ENCODE results near the gene TCF12.

TCF12 gene

DNA sequence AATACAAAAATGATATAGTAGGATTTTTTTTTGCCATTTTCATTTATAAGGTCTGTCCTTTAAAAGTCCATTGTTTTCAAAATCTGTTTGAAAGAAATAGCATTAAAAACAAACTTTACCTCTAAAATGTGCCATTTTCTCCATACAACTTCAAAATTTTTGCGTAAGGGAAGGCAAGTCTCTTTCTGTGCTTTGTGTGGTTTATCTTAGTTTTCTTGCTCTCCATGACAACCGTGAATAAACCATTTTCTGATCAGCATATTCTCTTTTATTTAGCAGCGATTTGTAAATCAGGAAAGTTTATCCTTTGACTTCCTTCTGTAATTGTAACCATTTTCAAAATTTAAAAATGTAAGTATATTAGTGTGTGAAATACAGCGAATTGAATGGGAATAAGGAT is 310.0 kb downstream of the TCF12 start:
- H3K9ac ChIP-seq (ENCODE audit: low read length): no peak overlapping the region
- peaks cover 13% of the 10 kb centered on the region for H3K4me1 ChIP-seq (ENCODE audit: control insufficient read depth, insufficient read depth, low read length)
- no peaks in the 10 kb centered on the region for H3K9me3 ChIP-seq (ENCODE audit: control insufficient read depth, low read length)
- no peaks in the 10 kb centered on the region for H3K27me3 ChIP-seq (ENCODE audit: control insufficient read depth, insufficient read depth, low read length)
- H3K36me3 ChIP-seq (ENCODE audit: control insufficient read depth, insufficient read depth, low read length): no peaks in the 10 kb centered on the region
- H3K4me3 ChIP-seq (ENCODE audit: low read length): no peak overlapping the region

DNA sequence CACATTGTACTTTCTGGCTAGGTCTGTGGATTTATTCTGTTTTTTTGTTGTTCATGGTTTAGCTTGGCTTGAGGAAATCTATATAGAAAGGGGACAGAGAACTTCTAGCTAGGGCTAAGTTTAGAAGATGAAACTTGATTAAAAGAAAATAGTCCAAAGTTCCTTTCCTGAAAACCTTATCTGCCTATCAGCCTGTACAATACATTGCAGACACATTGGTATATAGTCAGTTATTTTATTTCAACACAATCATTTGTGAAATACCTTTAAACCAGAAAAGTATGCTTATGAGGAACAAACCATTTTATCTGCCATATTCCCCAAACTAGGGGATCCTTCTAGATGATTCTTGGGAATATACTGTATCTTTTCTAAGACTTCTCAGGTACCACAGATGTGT is 310.6 kb downstream of the TCF12 start:
- H3K4me1 ChIP-seq (ENCODE audit: control insufficient read depth, insufficient read depth, low read length): peaks cover 13% of the 10 kb centered on the region
- H3K4me3 ChIP-seq (ENCODE audit: low read length): no peak overlapping the region
- no peaks in the 10 kb centered on the region for H3K27me3 ChIP-seq (ENCODE audit: control insufficient read depth, insufficient read depth, low read length)
- H3K36me3 ChIP-seq (ENCODE audit: control insufficient read depth, insufficient read depth, low read length): no peaks in the 10 kb centered on the region
- H3K9ac ChIP-seq (ENCODE audit: low read length): no peak overlapping the region
- no peaks in the 10 kb centered on the region for H3K9me3 ChIP-seq (ENCODE audit: control insufficient read depth, low read length)

DNA sequence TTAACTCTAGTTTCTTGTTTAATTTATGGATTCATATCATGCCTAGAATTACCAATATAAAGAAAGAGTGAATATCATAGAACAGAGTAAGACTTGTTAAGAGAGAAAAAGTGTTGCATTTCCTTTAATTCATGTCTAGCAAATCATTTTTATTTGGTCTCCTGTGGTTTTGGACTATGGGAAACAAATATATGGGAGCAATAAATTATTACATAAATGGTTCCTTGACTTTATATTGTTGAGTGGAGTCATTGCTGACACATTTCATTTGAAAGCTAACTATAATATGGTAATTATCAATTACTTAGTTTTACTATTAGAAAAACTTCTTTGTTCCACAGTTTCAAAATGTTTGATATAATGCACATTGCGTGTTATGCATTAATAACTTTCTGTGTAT is 313.1 kb downstream of the TCF12 start:
- no peak overlapping the region for H3K9ac ChIP-seq (ENCODE audit: low read length)
- H3K36me3 ChIP-seq (ENCODE audit: control insufficient read depth, insufficient read depth, low read length): no peaks in the 10 kb centered on the region
- peaks cover 13% of the 10 kb centered on the region for H3K4me1 ChIP-seq (ENCODE audit: control insufficient read depth, insufficient read depth, low read length)
- H3K4me3 ChIP-seq (ENCODE audit: low read length): no peak overlapping the region
- no peaks in the 10 kb centered on the region for H3K27me3 ChIP-seq (ENCODE audit: control insufficient read depth, insufficient read depth, low read length)
- H3K9me3 ChIP-seq (ENCODE audit: control insufficient read depth, low read length): no peaks in the 10 kb centered on the region

DNA sequence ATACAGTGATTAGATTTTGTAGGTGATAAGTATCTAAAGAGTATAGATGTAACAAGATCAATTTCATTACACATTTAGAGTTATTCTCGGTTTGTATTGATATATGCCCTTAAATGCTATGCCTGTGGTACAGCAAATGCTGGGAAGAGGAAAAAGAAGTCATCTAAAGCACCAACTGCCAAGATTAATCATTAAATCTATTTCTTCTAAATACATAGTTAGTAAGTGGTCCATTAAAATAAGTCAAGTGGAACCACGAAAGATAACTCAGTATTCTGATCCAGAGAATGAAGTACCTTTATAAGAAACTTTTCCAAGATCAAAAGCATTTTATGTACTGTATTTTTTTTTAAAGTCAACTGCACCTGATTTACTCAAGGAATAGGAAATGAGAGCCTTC is 315.7 kb downstream of the TCF12 start:
- no peak overlapping the region for H3K4me3 ChIP-seq (ENCODE audit: low read length)
- peaks cover 10% of the 10 kb centered on the region for H3K4me1 ChIP-seq (ENCODE audit: control insufficient read depth, insufficient read depth, low read length)
- no peaks in the 10 kb centered on the region for H3K27me3 ChIP-seq (ENCODE audit: control insufficient read depth, insufficient read depth, low read length)
- H3K9ac ChIP-seq (ENCODE audit: low read length): no peak overlapping the region
- no peaks in the 10 kb centered on the region for H3K9me3 ChIP-seq (ENCODE audit: control insufficient read depth, low read length)
- H3K36me3 ChIP-seq (ENCODE audit: control insufficient read depth, insufficient read depth, low read length): no peaks in the 10 kb centered on the region

DNA sequence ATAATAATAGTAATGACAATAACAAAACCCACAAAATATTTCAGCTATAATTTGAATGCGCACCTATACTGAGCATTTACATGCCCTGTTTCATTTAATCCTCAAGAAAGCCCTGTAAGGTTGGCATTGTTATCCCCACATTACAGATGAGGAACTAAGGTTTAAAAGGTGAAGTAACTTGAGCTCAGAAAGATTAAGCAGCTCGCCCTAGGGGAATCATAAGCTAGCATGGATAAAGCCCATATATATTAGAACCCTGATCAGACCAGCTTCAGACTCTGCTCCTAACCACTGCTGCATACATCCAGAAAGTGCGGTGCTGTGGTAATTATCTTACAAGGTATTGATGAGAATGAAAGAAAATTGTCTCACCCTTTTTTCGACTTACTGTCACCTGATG is 316.7 kb downstream of the TCF12 start:
- Histone ChIP-seq H3K9ac (ENCODE audit: low read length) (no peak overlapping the region), H3K27me3 (ENCODE audit: control insufficient read depth, insufficient read depth, low read length) (no peaks in the 10 kb centered on the region), H3K9me3 (ENCODE audit: control insufficient read depth, low read length) (no peaks in the 10 kb centered on the region), H3K4me1 (ENCODE audit: control insufficient read depth, insufficient read depth, low read length) (peaks cover 8% of the 10 kb centered on the region), H3K4me3 (ENCODE audit: low read length) (no peak overlapping the region), H3K36me3 (ENCODE audit: control insufficient read depth, insufficient read depth, low read length) (no peaks in the 10 kb centered on the region)

DNA sequence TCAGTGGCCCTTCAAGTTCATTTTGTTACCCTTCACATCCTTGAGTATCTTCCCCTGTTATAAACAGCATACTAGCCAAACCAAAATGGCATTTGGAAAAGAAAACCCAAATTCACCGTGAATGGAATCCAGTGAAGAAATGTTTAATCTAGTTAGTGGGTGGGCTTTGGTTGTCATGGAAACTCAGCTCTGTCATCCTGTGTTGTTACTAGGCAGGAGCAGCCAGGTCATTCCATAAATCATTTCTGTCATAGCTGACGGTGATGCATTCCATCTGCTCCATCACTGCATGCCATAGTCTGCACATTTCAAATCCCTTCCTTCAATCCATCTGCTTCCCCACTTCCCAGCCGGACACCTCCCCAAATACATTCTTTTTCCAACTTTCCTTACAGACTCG is 317.4 kb downstream of the TCF12 start:
- Histone ChIP-seq H3K4me3 (ENCODE audit: low read length) (no peak overlapping the region), H3K4me1 (ENCODE audit: control insufficient read depth, insufficient read depth, low read length) (peaks cover 8% of the 10 kb centered on the region), H3K9ac (ENCODE audit: low read length) (no peak overlapping the region), H3K27me3 (ENCODE audit: control insufficient read depth, insufficient read depth, low read length) (no peaks in the 10 kb centered on the region), H3K9me3 (ENCODE audit: control insufficient read depth, low read length) (no peaks in the 10 kb centered on the region), H3K36me3 (ENCODE audit: control insufficient read depth, insufficient read depth, low read length) (no peaks in the 10 kb centered on the region)

DNA sequence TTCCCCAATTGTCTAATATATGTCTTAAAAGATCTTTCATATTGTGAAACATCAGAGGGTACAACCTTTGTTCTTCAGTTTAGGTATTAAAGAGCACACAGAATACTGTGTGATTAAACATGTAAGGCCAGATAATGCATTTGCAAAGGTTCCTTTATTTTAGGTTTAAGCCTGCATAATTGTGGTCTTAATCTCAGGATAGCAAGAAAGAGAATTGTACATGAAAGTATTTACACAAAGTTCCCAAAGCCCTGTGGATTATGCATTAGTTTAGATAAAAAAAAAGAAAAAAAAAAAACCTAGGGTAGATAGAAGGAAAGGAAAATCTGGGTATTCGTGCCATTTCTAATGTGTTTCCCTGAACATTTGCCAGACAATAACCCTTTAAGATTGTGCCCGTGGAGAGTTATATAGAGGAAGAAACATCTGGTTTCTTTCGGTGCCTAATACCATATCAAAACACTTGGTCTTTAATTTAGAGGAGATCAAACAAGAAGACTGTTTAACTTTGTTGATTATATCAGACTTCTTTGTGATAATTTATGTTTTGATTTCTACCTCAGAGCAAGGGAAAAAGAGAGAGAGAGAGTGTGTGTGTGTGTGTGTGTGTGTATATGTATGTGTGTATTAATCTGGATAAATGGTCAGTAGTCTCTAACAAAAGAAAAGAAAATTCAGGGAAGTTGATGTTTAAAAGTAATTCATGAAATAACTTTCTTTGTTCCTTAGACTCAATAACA is 318.3 kb downstream of the TCF12 start:
- Histone ChIP-seq H3K9ac (ENCODE audit: low read length) (no peak overlapping the region), H3K4me3 (ENCODE audit: low read length) (no peak overlapping the region), H3K36me3 (ENCODE audit: control insufficient read depth, insufficient read depth, low read length) (no peaks in the 10 kb centered on the region), H3K27me3 (ENCODE audit: control insufficient read depth, insufficient read depth, low read length) (no peaks in the 10 kb centered on the region), H3K9me3 (ENCODE audit: control insufficient read depth, low read length) (no peaks in the 10 kb centered on the region), H3K4me1 (ENCODE audit: control insufficient read depth, insufficient read depth, low read length) (peaks cover 8% of the 10 kb centered on the region)

DNA sequence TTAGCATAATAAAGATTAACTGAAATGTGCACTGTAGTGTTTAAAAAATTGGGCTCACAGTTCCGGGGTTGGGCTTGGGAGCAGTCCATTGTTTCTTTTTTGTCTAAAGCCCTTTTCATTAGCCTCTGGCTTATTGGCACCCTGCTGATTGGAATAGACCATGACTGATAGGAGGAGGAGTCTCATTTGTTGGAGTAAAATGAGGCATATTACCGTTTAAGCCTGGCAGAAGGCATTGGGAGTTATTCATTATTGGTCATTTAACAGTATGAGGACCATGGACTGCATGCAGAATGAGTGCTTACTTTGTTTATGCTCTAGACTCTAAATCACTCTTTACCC is 318.8 kb downstream of the TCF12 start:
- H3K4me1 ChIP-seq (ENCODE audit: control insufficient read depth, insufficient read depth, low read length): peaks cover 8% of the 10 kb centered on the region

DNA sequence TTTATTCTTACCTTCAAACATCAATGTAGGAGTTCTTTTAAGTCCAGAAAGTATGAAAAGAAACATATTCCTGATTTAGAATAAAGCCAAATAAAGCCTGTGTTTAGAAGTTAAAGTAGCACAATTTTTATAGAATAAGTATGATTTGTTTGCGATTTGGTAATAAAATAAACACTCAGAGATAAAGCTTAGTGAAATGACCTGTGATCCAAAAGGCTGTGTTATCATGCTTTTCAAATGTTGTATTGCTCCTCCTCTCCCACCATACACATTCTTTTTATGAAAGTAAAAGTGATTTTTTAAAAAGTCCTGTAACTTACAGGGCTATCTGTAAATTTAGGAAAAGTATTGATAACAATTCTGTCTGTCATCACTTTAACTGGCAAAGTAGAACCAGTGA is 319.2 kb downstream of the TCF12 start:
- Histone ChIP-seq H3K9me3 (ENCODE audit: control insufficient read depth, low read length) (no peaks in the 10 kb centered on the region), H3K4me1 (ENCODE audit: control insufficient read depth, insufficient read depth, low read length) (peaks cover 8% of the 10 kb centered on the region), H3K9ac (ENCODE audit: low read length) (no peak overlapping the region), H3K27me3 (ENCODE audit: control insufficient read depth, insufficient read depth, low read length) (no peaks in the 10 kb centered on the region), H3K4me3 (ENCODE audit: low read length) (no peak overlapping the region), H3K36me3 (ENCODE audit: control insufficient read depth, insufficient read depth, low read length) (no peaks in the 10 kb centered on the region)

More for the DNA sequence above, 318.8 kb downstream of the TCF12 start:
- H3K9ac ChIP-seq (ENCODE audit: low read length): no peak overlapping the region
- H3K9me3 ChIP-seq (ENCODE audit: control insufficient read depth, low read length): no peaks in the 10 kb centered on the region
- H3K36me3 ChIP-seq (ENCODE audit: control insufficient read depth, insufficient read depth, low read length): no peaks in the 10 kb centered on the region
- no peaks in the 10 kb centered on the region for H3K27me3 ChIP-seq (ENCODE audit: control insufficient read depth, insufficient read depth, low read length)
- H3K4me3 ChIP-seq (ENCODE audit: low read length): no peak overlapping the region

DNA sequence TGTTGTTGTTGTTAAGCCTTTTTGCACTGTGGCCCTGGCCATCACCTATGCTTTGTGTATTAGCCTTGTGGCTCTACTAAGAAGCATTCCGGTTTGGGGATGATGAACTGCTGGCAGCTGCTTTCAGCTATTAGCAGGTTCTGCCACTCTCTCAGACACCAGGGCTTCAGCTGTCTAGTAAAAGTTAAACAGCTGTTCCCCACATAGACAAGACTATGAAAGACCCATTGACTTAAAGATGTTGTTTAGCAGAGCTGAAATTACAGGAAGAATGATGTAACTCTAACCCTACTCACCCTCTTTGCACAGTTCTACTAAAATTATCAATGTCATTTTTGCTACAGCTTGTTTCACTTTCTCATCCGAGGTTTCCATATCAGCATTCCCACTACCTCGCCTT is 326.7 kb downstream of the TCF12 start:
- no peaks in the 10 kb centered on the region for H3K9me3 ChIP-seq (ENCODE audit: control insufficient read depth, low read length)
- no peak overlapping the region for H3K9ac ChIP-seq (ENCODE audit: low read length)
- no peaks in the 10 kb centered on the region for H3K27me3 ChIP-seq (ENCODE audit: control insufficient read depth, insufficient read depth, low read length)
- H3K36me3 ChIP-seq (ENCODE audit: control insufficient read depth, insufficient read depth, low read length): no peaks in the 10 kb centered on the region
- peaks cover 12% of the 10 kb centered on the region for H3K4me1 ChIP-seq (ENCODE audit: control insufficient read depth, insufficient read depth, low read length)
- no peak overlapping the region for H3K4me3 ChIP-seq (ENCODE audit: low read length)

DNA sequence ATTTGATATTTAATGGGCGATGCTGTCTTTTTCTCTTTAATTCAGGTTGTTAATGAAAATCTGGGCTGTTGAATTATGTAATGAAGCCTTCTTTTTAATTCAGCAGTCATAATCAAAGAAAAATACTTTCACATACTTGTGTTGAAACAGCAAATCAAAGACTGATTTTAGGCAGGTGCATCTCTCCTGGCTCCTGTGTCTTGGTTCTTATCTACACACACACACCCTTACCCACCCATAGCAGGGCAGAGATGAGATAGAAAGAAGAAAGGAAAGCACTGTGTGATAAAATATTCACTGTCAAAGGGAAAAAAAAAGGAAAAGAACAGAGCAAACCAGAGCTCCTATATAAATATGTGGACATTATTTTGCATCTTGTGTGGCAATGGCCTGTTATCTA is 327.3 kb downstream of the TCF12 start:
- Histone ChIP-seq H3K27me3 (ENCODE audit: control insufficient read depth, insufficient read depth, low read length) (no peaks in the 10 kb centered on the region), H3K9me3 (ENCODE audit: control insufficient read depth, low read length) (no peaks in the 10 kb centered on the region), H3K9ac (ENCODE audit: low read length) (no peak overlapping the region), H3K36me3 (ENCODE audit: control insufficient read depth, insufficient read depth, low read length) (no peaks in the 10 kb centered on the region), H3K4me1 (ENCODE audit: control insufficient read depth, insufficient read depth, low read length) (peaks cover 12% of the 10 kb centered on the region), H3K4me3 (ENCODE audit: low read length) (no peak overlapping the region)

DNA sequence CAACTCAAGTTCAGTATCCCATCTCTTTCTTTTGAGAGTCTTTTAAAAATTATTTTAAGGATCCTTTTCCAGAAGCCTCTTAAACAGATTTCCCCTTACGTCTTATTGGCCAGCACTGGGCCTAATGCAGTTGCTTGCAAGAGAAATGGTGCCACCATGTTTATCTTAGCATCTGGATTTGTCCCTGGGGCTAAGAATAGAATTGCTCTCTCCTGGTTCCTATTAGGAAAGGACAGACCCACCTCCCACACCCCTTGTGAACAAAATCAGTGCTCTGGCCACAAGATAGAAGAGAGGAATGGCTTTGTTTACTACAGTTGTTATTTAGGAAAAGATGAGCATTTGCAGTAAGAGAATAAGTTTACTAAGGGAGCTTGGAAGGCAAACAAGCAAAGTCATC is 329.6 kb downstream of the TCF12 start:
- H3K36me3 ChIP-seq (ENCODE audit: control insufficient read depth, insufficient read depth, low read length): no peaks in the 10 kb centered on the region
- H3K9me3 ChIP-seq (ENCODE audit: control insufficient read depth, low read length): no peaks in the 10 kb centered on the region
- no peaks in the 10 kb centered on the region for H3K27me3 ChIP-seq (ENCODE audit: control insufficient read depth, insufficient read depth, low read length)
- no peak overlapping the region for H3K9ac ChIP-seq (ENCODE audit: low read length)
- peaks cover 12% of the 10 kb centered on the region for H3K4me1 ChIP-seq (ENCODE audit: control insufficient read depth, insufficient read depth, low read length)
- no peak overlapping the region for H3K4me3 ChIP-seq (ENCODE audit: low read length)

DNA sequence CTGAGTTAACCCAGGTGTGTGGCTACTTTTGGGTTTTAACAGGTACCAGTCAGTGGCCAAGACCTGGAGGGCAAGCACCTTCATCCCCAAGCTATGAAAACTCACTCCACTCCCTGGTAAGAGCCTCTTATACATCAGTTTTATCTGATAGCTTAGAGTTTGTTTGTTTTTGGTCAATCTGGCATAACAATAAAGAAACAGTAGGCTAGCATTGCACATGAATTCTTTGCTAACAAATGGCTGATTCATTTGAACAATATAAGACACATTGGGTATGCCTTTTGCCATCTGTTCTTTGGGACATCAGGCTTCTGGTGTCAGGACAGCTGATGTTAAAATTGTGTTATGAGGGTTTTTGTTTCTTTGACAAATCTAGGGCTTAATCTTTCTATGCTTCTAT is 332.9 kb downstream of the TCF12 start:
- H3K4me1 ChIP-seq (ENCODE audit: control insufficient read depth, insufficient read depth, low read length): no peaks in the 10 kb centered on the region
- no peaks in the 10 kb centered on the region for H3K9me3 ChIP-seq (ENCODE audit: control insufficient read depth, low read length)
- H3K9ac ChIP-seq (ENCODE audit: low read length): no peak overlapping the region
- H3K4me3 ChIP-seq (ENCODE audit: low read length): no peak overlapping the region
- H3K36me3 ChIP-seq (ENCODE audit: control insufficient read depth, insufficient read depth, low read length): no peaks in the 10 kb centered on the region
- no peaks in the 10 kb centered on the region for H3K27me3 ChIP-seq (ENCODE audit: control insufficient read depth, insufficient read depth, low read length)
